Osteocyte (in vitro differentiated cells): ENCODE results near the gene SMOC2. TPM values are rescaled to one million over a fixed set of nuclear protein-coding genes. Genes with fewer than 3 reads are reported as not detected.

Experiments used
- DNase-seq: peaks from one replicate; pipeline ENCODE4 v3.0.0; 2021; ENCODE audit warnings: mixed read lengths; ENCODE audit not compliant: unreplicated experiment; ENCODE audit errors: extremely low spot score
- H3K27ac Mint-ChIP-seq: one replicate; pipeline ENCODE4 v1.8.0; 2021; ENCODE audit warnings: mild to moderate bottlenecking, mixed read lengths; ENCODE audit not compliant: unreplicated experiment
- H3K27me3 Mint-ChIP-seq: one replicate; pipeline ENCODE4 v1.8.0; 2021; ENCODE audit warnings: mixed read lengths; ENCODE audit not compliant: unreplicated experiment
- H3K36me3 Mint-ChIP-seq: one replicate; pipeline ENCODE4 v1.8.0; 2021; ENCODE audit warnings: mixed read lengths; ENCODE audit not compliant: unreplicated experiment
- H3K4me1 Mint-ChIP-seq: one replicate; pipeline ENCODE4 v1.8.0; 2021; ENCODE audit warnings: mixed read lengths; ENCODE audit not compliant: unreplicated experiment
- H3K4me3 Mint-ChIP-seq: one replicate; pipeline ENCODE4 v1.8.0; 2021; ENCODE audit warnings: mild to moderate bottlenecking, moderate library complexity, mixed read lengths; ENCODE audit not compliant: unreplicated experiment
- H3K9me3 Mint-ChIP-seq: one replicate; pipeline ENCODE4 v1.8.0; 2021; ENCODE audit warnings: mixed read lengths; ENCODE audit not compliant: unreplicated experiment
- total RNA-seq: library from RNA; stranded (reverse); gene quantifications from 2 replicates; pipeline ENCODE4 v1.2.1, GENCODE V29; 2021
- TF ChIP-seq, protein P1 (sequence below): fragments of 200-600 bp; sonication (generic); IDR thresholded peaks from 2 replicates; pipeline ENCODE4 v1.5.0; 2021; ENCODE audit warnings: antibody characterized with exemption, mild to moderate bottlenecking, moderate library complexity

The SMOC2 gene
- total RNA-seq, 1 donor from 2014 or later: 11.6 TPM

- peaks cover 3% of the 10 kb centered on the region for H3K4me1 Mint-ChIP-seq
- no peak for DNase-seq
- H3K36me3 Mint-ChIP-seq: no peaks in the 10 kb centered on the region
- H3K27me3 Mint-ChIP-seq: no peaks in the 10 kb centered on the region
- H3K27ac Mint-ChIP-seq: no peak overlapping the region
- TF ChIP-seq, protein P1, sequence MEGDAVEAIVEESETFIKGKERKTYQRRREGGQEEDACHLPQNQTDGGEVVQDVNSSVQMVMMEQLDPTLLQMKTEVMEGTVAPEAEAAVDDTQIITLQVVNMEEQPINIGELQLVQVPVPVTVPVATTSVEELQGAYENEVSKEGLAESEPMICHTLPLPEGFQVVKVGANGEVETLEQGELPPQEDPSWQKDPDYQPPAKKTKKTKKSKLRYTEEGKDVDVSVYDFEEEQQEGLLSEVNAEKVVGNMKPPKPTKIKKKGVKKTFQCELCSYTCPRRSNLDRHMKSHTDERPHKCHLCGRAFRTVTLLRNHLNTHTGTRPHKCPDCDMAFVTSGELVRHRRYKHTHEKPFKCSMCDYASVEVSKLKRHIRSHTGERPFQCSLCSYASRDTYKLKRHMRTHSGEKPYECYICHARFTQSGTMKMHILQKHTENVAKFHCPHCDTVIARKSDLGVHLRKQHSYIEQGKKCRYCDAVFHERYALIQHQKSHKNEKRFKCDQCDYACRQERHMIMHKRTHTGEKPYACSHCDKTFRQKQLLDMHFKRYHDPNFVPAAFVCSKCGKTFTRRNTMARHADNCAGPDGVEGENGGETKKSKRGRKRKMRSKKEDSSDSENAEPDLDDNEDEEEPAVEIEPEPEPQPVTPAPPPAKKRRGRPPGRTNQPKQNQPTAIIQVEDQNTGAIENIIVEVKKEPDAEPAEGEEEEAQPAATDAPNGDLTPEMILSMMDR: no peak
- peaks cover 13% of the 10 kb centered on the region for H3K9me3 Mint-ChIP-seq
- no peak overlapping the region for H3K4me3 Mint-ChIP-seq
Observed at GRCh38 chr6:168695701-168696100, 254.7 kb downstream of the SMOC2 start.

DNA sequence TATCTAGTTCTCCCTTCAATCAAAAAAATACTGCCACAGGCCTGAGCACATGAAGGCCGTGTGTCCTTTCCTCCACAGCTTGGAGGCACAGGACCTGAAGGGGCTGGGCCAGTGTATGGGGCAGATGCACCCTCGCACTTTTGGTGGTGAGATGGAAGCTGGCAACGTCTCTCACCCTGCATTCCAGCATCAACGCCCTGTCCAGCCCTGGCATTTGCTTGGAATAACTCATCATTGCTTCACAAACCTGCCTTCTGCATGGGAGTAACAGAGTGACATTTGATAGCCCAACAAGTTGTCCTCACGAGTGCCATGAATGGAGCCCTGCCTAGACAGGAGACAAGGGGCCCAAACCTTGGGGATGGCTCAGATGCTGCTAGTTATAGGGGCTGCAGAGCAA lies 257.9 kb downstream of the SMOC2 start:
- no peak for DNase-seq
- Mint-ChIP-seq H3K9me3 (peaks cover 9% of the 10 kb centered on the region), H3K27ac (no peak overlapping the region), H3K36me3 (no peaks in the 10 kb centered on the region), H3K27me3 (peaks cover 3% of the 10 kb centered on the region), H3K4me1 (peaks cover 3% of the 10 kb centered on the region), H3K4me3 (no peak overlapping the region)
- TF ChIP-seq, protein P1: no peak

DNA sequence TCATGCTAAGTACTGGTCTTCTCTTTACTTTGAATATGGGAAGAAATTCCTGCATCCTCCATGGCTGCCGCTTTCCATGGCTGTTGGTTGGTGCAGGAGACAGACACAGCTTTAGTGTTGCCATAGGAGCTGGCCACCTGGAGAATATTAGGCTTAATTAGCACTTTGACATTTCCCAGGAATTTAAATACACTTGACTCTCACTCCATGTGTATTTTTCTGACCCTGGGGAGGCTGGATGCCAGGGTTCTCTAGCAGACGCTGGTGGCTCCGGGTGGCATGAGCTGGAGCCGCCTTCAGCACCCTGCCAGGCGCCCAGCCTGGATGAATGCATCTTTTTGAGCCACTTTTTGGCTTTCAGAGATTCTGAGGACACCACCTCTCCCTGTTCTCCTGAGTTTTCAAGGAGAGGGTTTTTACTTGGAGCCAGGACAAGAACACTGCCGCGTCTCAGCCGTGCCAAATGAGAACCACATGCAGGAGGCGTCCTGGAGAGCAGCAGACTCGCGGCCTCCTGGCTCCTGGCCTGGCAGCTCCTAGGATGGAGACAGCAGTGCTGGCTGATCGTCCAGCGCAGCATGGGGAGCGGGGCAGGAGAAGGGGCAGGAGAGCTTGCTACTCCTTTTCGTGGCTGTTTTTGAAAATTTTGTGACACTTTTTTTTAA lies 258.8 kb downstream of the SMOC2 start:
- H3K4me3 Mint-ChIP-seq: no peak overlapping the region

GRCh38 chr6:168700880-168701279 lies 259.9 kb downstream of the SMOC2 start:
- Mint-ChIP-seq H3K4me3 (no peak overlapping the region), H3K9me3 (peaks cover 4% of the 10 kb centered on the region), H3K4me1 (peaks cover 3% of the 10 kb centered on the region), H3K27ac (no peak overlapping the region), H3K27me3 (peaks cover 3% of the 10 kb centered on the region), H3K36me3 (no peaks in the 10 kb centered on the region)
- TF ChIP-seq, protein P1: no peak
- DNase-seq: no peak

More for the DNA sequence above, 258.8 kb downstream of the SMOC2 start:
- Mint-ChIP-seq H3K36me3 (no peaks in the 10 kb centered on the region), H3K9me3 (peaks cover 4% of the 10 kb centered on the region), H3K4me1 (peaks cover 3% of the 10 kb centered on the region), H3K27ac (no peak overlapping the region), H3K27me3 (peaks cover 3% of the 10 kb centered on the region)
- no peak for DNase-seq
- TF ChIP-seq, protein P1: no peak

- Mint-ChIP-seq H3K27ac (no peak overlapping the region), H3K4me3 (no peak overlapping the region), H3K4me1 (peaks cover 3% of the 10 kb centered on the region), H3K36me3 (no peaks in the 10 kb centered on the region), H3K9me3 (no peaks in the 10 kb centered on the region), H3K27me3 (peaks cover 3% of the 10 kb centered on the region)
- TF ChIP-seq, protein P1: no peak
- DNase-seq: no peak
Observed at GRCh38 chr6:168703990-168704389, 263.0 kb downstream of the SMOC2 start.
